ENCODE results near the gene CFB.
"Not testable (repeated sequence)": the region's sequence is repeated elsewhere in the genome, so short reads cannot be mapped to it uniquely, and the experiment has no call there.

Gene CFB

GRCh38 chr6:31945507-31946369 lies at the start of gene CFB:
Gene CFB (plus strand): TSS chr6:31946095. CDS start chr6:31946222, 127 bp downstream.
- DNase-seq: no peak

- DNase-seq: no peak
Measured at GRCh38 chr6:31896493-31896855, 49.4 kb upstream of the CFB start.

- DNase-seq: no peak
Measured at GRCh38 chr6:31896856-31897611, 48.9 kb upstream of the CFB start.

GRCh38 chr6:31897612-31898382 lies 48.1 kb upstream of the CFB start, which contains the start of gene EHMT2:
Gene EHMT2 (minus strand): TSS chr6:31897698. CDS start chr6:31897677, 21 bp downstream.
- DNase-seq: peak; percentile 89

- DNase-seq: no peak
Measured at GRCh38 chr6:31898383-31899011, 47.4 kb upstream of the CFB start.

GRCh38 chr6:31899215-31899614 lies 46.7 kb upstream of the CFB start:
- no peak for DNase-seq

GRCh38 chr6:31899882-31900722 lies 45.8 kb upstream of the CFB start:
- DNase-seq: no peak

GRCh38 chr6:31900917-31901414 lies 44.9 kb upstream of the CFB start:
- no peak for DNase-seq

- DNase-seq: peak; percentile 75
Measured at GRCh38 chr6:31901415-31901952, 44.4 kb upstream of the CFB start.

GRCh38 chr6:31901953-31902643 lies 43.8 kb upstream of the CFB start, which contains the start of gene ZBTB12:
Gene ZBTB12 (minus strand): TSS chr6:31902086. CDS start chr6:31901305, 781 bp downstream.
- DNase-seq: peak; percentile 89

GRCh38 chr6:31903957-31904356 lies 41.9 kb upstream of the CFB start:
- DNase-seq: no peak

GRCh38 chr6:31905041-31905440 lies 40.9 kb upstream of the CFB start:
- no peak for DNase-seq

GRCh38 chr6:31906122-31906521 lies 39.8 kb upstream of the CFB start:
- DNase-seq: no peak

GRCh38 chr6:31906727-31907126 lies 39.2 kb upstream of the CFB start:
- DNase-seq: not testable (repeated sequence)

- no peak for DNase-seq
Measured at GRCh38 chr6:31907158-31907813, 38.6 kb upstream of the CFB start.

GRCh38 chr6:31908255-31908654 lies 37.6 kb upstream of the CFB start:
- DNase-seq: not testable (repeated sequence)

- DNase-seq: no peak
Measured at GRCh38 chr6:31908791-31909190, 37.1 kb upstream of the CFB start.

GRCh38 chr6:31909298-31909697 lies 36.6 kb upstream of the CFB start:
- not testable (repeated sequence) for DNase-seq

- no peak for DNase-seq
Measured at GRCh38 chr6:31911826-31912585, 33.9 kb upstream of the CFB start.

Measured in stimulated activated CD8-positive, alpha-beta memory T cell treated with anti-CD3 and anti-CD28 coated beads, Interleukin-4, amount 100 ng/mL, for 48 hours (primary cell).